T-helper 1 cell treated with Interleukin-12 subunit alpha and Interleukin-12 subunit beta and Interleukin-4 antibody, amounts not matched to agents 30 μg/mL and 1 μg/mL, for 36 hours (primary cell): ENCODE results near the gene KCNJ9.
A peak's percentile ranks its signal among the peaks of the same experiment; 100 is the strongest.

Experiments used
- H3K27ac Mint-ChIP-seq: one replicate; pipeline ENCODE4 v1.8.0; 2021; ENCODE audit warnings: mild to moderate bottlenecking, mixed read lengths
- H3K27me3 Mint-ChIP-seq: one replicate; pipeline ENCODE4 v1.8.0; 2021; ENCODE audit warnings: low read depth, mixed read lengths
- H3K36me3 Mint-ChIP-seq: one replicate; pipeline ENCODE4 v1.8.0; 2021; ENCODE audit warnings: low read depth, mixed read lengths
- H3K4me1 Mint-ChIP-seq: one replicate; pipeline ENCODE4 v1.8.0; 2021; ENCODE audit warnings: low read depth, mixed read lengths
- H3K4me3 Mint-ChIP-seq: one replicate; pipeline ENCODE4 v1.8.0; 2021; ENCODE audit warnings: mild to moderate bottlenecking, moderate library complexity, mixed read lengths
- H3K9me3 Mint-ChIP-seq: one replicate; pipeline ENCODE4 v1.8.0; 2021; ENCODE audit warnings: mixed read lengths

Gene KCNJ9

DNA sequence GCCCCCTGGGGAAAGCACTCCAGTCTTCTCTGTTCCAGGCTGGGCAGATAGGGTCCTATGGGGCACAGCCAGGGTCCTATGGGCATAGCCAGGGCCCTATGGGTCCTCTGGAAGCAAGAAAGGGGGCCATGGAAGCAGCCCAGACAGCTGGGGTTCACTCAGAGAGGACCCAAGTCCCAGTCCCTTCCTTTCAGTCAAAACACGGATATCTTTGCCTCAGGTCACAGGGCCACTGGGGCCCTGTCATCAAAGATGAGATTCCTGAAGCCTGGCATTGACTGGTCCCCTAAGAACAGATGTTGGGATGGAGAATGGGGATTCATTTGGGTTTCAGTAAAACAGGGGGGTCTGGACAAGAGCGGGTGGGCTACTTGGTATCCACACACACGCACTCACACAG is 8.5 kb downstream of the KCNJ9 start:
- H3K27ac Mint-ChIP-seq, result no peak overlapping the region
- H3K36me3 Mint-ChIP-seq, result peaks cover 16% of the 10 kb centered on the region
- no peaks in the 10 kb centered on the region for H3K27me3 Mint-ChIP-seq
- no peaks in the 10 kb centered on the region for H3K9me3 Mint-ChIP-seq
- H3K4me3 Mint-ChIP-seq, result no peak overlapping the region
- H3K4me1 Mint-ChIP-seq, result peaks cover 5% of the 10 kb centered on the region

DNA sequence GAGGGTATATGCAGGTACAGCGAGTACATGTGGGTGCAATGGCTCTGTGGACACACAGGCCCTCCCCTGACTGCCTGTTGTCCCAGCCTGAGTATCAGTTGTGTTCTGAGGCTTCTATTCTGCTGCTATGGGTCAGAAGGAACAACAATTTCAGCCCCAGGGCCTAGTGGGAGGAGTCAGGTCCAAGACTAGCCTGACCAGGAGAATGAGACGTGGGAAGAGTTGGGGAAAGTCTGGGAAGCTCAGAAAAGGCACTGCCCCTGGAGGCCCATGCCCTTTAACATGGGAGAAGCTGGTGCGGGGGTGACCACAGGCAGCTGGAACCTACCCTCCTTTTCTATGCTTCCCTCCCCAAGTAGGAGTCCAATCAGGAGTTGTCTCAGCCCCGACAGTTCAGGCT is 9.4 kb downstream of the KCNJ9 start:
- H3K27ac Mint-ChIP-seq, result no peak overlapping the region
- H3K36me3 Mint-ChIP-seq, result peaks cover 15% of the 10 kb centered on the region
- H3K9me3 Mint-ChIP-seq, result no peaks in the 10 kb centered on the region
- H3K4me3 Mint-ChIP-seq, result no peak overlapping the region
- H3K4me1 Mint-ChIP-seq, result peaks cover 3% of the 10 kb centered on the region
- H3K27me3 Mint-ChIP-seq, result no peaks in the 10 kb centered on the region

DNA sequence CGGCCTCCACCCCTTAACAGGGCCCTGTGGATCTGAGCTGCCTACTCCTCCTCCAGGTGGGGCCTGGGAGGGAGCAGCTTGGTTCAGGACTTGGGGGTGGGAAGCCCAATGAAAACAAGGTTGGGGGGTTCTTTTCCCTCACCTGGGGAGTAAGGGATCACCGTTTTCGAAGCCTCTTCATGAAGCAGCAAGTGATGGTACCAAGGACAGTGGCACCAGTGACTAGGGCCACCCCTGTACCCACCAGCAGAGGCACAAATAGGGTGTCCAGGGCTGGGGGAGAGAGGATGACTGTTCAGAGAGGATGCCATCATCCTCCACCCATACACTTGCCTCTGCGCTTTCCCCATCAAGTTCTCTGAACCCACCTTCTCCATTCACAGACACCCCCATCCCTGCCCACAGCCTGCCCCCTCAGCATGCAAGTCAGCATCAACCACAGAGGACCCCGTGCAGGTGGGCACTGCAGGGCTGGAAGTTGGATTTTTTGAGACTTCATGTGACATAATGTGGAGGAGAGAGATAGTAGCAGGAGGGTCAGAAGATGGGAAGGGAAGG is 10.4 kb downstream of the KCNJ9 start:
- no peak overlapping the region for H3K4me3 Mint-ChIP-seq
- no peaks in the 10 kb centered on the region for H3K9me3 Mint-ChIP-seq
- H3K4me1 Mint-ChIP-seq, result peaks cover 11% of the 10 kb centered on the region
- H3K36me3 Mint-ChIP-seq, result peaks cover 14% of the 10 kb centered on the region
- H3K27me3 Mint-ChIP-seq, result no peaks in the 10 kb centered on the region
- H3K27ac Mint-ChIP-seq, result no peak overlapping the region

DNA sequence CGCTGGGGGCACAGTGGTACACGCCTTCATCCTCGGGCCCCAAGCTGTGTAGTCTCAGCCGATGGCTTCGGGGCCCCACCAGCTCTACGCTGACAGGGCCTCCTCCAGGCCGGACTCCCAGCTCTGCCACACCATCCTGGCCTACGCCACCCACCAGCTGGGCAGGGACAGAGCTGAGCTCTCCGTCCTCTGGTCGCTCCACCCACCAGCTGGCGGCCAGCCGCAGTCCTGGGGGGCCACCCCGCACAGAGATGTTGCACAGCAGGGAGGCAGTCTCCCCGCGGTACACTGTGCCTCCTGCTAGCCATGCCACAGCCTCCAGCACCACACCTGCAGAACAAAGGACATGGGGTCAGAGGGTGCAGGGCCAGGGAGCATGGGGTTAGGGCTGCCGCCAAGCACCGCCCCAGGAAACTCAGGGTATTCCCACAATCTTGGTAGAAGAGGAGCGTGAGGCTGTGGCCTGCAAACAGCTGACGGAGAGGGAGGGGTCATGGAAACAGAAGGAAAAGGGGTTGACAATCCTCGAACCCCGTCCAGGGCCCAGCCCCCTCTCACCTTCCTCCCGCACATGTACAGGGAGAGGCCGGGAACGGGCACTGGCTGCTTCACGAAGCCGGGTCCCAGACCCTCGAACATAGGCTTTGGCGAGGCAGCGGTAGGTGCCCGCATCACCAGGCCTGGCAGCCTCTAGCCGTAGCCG is 11.2 kb downstream of the KCNJ9 start:
- Mint-ChIP-seq H3K4me3 (no peak overlapping the region), H3K27ac (no peak overlapping the region), H3K9me3 (no peaks in the 10 kb centered on the region), H3K27me3 (no peaks in the 10 kb centered on the region), H3K4me1 (peaks cover 18% of the 10 kb centered on the region), H3K36me3 (peaks cover 14% of the 10 kb centered on the region)

DNA sequence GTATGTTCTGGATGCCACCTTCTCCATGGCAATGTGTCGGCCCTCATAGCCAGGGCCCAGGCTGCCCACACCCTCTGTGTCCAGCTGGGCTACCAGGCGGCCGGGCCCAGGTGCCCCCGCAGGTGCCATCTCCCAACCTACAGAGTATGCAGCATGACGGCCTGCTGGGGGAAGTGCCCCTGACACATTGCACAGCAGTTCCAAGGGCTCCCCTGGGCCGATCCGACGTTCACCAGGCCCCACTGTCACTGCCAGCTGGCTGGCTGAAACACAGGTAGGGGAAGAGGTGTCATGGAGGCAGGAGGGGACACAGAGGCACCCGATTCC is 11.7 kb downstream of the KCNJ9 start:
- no peaks in the 10 kb centered on the region for H3K9me3 Mint-ChIP-seq
- peaks cover 21% of the 10 kb centered on the region for H3K4me1 Mint-ChIP-seq
- H3K36me3 Mint-ChIP-seq, result peaks cover 14% of the 10 kb centered on the region

DNA sequence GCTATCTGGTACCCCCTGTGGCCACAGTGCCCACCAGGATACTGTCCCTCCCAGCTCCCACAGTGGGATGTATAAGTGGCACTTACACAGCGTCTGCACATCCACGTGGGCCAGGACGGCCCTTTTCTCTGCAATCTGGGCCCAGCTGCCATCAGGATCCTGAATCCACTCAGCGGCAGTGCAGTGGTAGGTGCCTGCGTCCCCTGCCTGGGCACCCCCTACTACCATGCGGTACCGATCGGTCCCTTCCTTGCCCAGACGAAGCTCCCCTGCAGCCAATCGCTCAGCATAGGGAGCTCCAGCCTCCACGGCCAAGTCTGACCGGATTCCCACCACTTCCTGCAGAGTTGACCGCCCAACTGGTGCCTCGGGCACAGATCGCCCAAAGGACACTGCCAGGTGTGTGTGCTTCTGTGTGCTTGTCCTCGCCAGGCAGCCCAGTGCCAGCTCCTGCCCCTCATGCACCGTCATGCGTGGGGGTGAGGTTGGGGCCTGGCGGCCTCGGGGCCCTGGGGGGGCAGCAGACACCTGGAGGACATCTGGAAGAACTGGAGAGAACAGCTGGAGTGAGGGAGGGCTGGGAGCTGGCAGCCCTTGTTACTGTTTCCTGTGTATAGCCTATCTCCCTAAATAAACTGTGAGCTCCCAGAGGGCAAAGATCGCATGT is 12.4 kb downstream of the KCNJ9 start:
- Mint-ChIP-seq H3K27ac (no peak overlapping the region), H3K4me3 (no peak overlapping the region), H3K36me3 (peaks cover 10% of the 10 kb centered on the region), H3K9me3 (no peaks in the 10 kb centered on the region), H3K4me1 (peaks cover 21% of the 10 kb centered on the region), H3K27me3 (no peaks in the 10 kb centered on the region)

More for the DNA sequence above, 11.7 kb downstream of the KCNJ9 start:
- Mint-ChIP-seq H3K27me3 (no peaks in the 10 kb centered on the region), H3K27ac (no peak overlapping the region), H3K4me3 (no peak overlapping the region)

DNA sequence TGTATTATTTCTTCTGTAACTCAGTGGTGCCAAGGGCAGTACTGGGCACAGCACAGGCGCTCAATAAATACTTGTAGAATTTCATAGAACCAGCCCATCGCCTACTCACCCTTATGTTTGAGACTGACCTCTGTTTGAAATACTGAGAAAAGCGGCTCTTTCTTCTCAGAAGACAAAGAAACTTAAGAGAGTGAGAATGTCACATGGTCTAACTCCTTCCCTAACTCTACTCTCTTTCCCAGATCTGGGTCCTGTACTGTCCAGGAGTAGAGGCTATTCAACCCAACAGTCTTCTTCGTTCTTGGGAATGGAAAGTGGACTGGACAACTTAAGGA is 12.9 kb downstream of the KCNJ9 start:
- no peak overlapping the region for H3K27ac Mint-ChIP-seq
- H3K4me3 Mint-ChIP-seq, result no peak overlapping the region
- H3K9me3 Mint-ChIP-seq, result no peaks in the 10 kb centered on the region
- no peaks in the 10 kb centered on the region for H3K27me3 Mint-ChIP-seq
- peaks cover 7% of the 10 kb centered on the region for H3K36me3 Mint-ChIP-seq
- H3K4me1 Mint-ChIP-seq, result peaks cover 24% of the 10 kb centered on the region

DNA sequence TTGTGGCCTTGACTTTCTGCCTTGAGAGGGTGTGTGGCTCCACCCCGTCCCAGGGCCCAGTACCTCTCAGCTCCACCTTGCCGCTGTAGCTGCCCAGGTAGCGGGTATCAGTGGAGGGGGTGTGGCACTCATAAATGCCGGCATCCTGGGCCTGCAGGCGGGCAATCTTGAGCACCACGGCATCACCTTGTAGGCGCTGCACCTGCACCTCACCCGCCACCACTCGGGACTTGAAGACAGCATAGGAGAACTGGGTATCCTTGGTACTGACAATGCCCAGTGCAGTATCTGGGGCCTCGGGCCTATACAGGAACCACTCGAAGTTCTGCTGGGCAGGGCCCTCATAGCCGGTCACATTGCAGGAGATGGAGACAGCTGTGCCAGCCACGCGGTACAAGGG is 13.5 kb downstream of the KCNJ9 start:
- H3K36me3 Mint-ChIP-seq, result peaks cover 6% of the 10 kb centered on the region
- no peaks in the 10 kb centered on the region for H3K27me3 Mint-ChIP-seq
- H3K27ac Mint-ChIP-seq, result no peak overlapping the region
- H3K9me3 Mint-ChIP-seq, result no peaks in the 10 kb centered on the region
- peaks cover 28% of the 10 kb centered on the region for H3K4me1 Mint-ChIP-seq
- H3K4me3 Mint-ChIP-seq, result no peak overlapping the region

DNA sequence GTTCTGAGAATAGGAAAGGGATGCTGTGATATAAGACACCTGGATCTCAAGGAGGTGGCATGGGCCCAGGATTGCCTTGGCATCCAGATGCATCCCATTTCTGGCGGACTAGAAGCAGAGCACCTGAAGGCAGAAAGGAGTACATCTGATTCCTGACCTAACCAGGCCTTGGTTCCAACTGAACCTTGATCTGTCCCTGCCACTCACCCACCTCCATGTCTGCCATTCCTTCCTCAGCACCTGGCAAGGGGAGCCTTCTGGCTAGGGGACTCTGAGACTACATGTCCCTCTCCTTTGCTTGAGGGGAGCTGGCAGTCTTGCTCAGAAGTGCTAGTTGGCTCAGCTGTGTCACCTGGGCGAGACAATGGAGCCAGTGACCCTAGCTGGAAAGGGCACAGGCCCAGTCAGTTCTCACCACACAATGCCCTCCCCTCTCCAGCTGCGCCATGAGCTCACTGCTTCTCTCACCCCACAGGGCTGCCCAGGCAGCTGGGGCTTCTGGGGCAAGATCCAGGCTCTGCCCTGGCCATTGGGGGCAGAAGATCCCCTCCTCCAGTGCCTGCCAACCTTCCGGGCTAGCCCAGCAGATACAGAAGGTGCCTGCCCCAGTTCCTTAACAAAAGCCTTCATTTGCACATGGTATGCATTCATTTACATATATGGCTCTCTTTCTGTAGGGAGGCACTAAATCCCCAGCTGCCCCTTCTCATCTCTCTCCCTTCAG is 14.2 kb downstream of the KCNJ9 start:
- Mint-ChIP-seq H3K27ac (peak overlapping the region; percentile 10), H3K9me3 (no peaks in the 10 kb centered on the region), H3K4me1 (peaks cover 31% of the 10 kb centered on the region), H3K36me3 (peaks cover 6% of the 10 kb centered on the region), H3K27me3 (no peaks in the 10 kb centered on the region), H3K4me3 (peak overlapping the region; percentile 40)

DNA sequence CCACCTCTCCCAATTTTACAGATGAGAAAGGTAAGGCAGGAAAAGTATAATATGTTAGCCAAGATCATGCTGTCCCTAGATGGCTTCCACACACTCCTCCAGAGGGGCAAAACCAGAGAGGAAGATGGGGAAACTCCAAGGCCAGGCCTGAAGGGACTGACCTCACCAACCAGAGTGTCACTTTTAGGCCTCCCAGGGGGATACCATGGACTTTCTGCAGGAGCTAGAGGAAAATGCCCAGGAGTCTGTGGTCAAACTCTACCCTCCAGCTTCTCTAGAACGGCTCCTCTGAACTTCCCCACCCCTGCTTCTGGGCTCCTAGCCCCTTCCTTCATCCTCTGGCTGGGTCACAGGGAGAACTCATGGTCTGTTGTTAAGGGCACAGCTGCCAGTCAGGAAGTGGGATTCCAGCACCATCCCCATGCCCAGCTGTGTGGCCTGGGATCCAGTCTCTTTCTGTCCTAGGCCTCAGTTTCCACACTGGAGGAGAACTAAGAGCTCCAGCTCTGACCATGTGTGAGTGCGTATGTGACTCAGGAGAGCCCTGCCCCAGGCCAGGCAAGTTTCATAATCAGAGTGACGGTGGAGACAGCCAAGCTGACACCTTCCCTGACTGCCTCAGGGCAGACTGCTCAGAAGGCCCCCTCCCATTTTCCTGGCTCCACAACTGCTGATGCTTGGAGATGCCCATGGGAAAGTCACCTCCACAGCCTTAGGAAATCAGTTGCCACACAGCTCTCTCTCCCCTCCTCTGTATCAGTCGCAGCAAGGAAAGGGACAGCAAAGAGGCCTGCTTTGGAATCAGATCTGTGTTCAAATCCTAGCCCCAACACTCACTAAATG is 15.2 kb downstream of the KCNJ9 start:
- Mint-ChIP-seq H3K4me1 (peaks cover 34% of the 10 kb centered on the region), H3K9me3 (no peaks in the 10 kb centered on the region), H3K36me3 (peaks cover 2% of the 10 kb centered on the region), H3K27ac (peak overlapping the region; percentile 10), H3K4me3 (peak overlapping the region; percentile 83), H3K27me3 (no peaks in the 10 kb centered on the region)

DNA sequence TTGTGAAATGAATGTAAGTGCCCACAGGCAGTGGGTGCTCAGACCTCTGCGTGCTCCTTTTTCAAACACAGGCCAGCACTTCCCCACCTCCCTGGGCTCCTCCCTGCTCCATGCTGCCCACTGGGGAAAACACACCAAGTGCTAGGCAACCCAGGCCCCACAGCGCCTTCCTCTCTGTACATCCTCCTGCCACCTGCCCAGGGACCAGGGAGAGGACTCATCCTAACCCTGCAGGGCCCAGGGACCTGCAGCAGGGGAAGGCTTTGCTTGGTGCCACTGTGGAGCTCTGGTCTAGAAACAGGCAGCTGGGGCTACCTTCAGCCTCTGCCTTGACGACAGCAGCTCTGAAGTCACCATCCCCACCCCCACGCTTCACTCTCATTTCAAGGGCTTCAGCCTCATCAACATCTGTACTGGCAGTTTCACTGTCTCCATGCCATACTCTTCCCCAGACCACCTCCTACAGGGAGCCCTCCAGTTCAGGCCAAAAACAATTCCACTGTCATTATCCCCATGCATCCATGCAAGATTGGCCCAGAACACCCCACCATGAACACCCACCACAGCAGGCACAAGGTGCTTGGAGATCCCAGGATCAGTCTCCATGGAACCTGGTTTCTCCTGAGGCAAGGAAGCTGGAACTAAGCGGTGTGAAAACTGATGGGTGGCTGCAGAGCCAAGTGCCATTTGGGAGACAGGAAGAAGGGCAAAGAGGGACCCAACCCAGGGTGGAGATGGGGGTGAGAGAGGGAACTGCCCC is 16.0 kb downstream of the KCNJ9 start:
- Mint-ChIP-seq H3K36me3 (no peaks in the 10 kb centered on the region), H3K27me3 (no peaks in the 10 kb centered on the region), H3K4me1 (peaks cover 34% of the 10 kb centered on the region), H3K9me3 (no peaks in the 10 kb centered on the region), H3K27ac (peak overlapping the region; percentile 67), H3K4me3 (peak overlapping the region; percentile 83)

DNA sequence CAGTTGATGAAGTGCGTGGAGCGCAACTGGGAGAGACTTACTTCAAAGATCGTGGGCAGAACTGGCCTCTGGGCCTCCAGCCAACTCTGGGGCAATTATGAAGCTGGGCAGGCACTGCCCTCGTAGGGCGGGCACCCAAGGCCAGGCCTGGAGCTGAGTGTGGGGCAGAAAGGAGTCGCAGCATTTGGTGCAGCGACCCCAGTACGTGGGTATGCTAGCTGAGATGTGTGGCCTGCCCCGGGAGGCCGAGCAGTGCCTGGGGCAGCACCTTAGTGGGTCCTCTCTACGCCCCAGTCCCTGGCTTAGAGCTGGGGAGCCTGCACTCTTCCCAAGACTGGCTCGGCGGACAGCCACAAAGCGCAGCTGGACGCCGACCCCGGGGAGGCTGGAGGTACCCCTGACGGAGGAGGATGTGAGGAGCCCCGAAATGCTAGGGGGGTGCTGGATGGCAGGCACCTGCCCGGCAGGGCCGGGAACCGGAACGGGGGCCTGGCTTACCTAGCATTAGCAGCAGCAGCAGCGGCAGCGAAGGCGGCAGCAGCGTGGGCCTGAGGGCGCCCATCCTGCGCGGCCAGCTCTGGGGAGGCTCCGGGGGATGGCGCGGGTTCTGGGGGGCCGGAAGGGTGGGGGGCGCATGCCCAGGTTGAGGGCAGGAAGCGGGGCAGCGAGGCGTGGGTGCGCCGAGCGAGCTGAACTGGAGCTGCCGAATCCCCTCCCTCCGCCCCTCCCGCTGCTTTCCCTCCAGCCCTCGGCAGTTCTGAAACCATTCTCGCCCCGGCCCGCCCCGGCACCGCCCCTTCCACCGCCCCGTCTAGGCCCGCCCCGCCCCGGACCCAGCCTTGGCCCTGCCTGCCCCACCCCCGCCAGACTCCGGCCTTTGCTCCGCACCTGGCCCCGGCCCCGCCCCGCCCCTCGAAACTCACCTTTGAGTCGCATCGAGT is 16.8 kb downstream of the KCNJ9 start, which contains the start of gene IGSF8:
Gene IGSF8, minus strand, starts transcription at position 709 of the 941 bp plus-strand sequence. Its CDS starts 147 bp downstream, at position 562.
- no peaks in the 10 kb centered on the region for H3K36me3 Mint-ChIP-seq
- H3K27ac Mint-ChIP-seq, result peak within 1 kb of the TSS; percentile 69
- peak within 1 kb of the TSS; percentile 83 for H3K4me3 Mint-ChIP-seq
- H3K4me1 Mint-ChIP-seq, result peaks cover 33% of the 10 kb centered on the region
- no peaks in the 10 kb centered on the region for H3K9me3 Mint-ChIP-seq
- no peaks in the 10 kb centered on the region for H3K27me3 Mint-ChIP-seq
